GM12874 (cell line): ENCODE measurements around the gene MPC2.

ENCODE experiments used
- TF ChIP-seq, protein P1 (sequence below): IDR thresholded peaks from 2 replicates; pipeline ENCODE4 v1.5.1; 2011; ENCODE audit warnings: low read depth, mild to moderate bottlenecking, control low read depth, low read length, moderate library complexity; ENCODE audit not compliant: insufficient read depth

Gene MPC2

DNA sequence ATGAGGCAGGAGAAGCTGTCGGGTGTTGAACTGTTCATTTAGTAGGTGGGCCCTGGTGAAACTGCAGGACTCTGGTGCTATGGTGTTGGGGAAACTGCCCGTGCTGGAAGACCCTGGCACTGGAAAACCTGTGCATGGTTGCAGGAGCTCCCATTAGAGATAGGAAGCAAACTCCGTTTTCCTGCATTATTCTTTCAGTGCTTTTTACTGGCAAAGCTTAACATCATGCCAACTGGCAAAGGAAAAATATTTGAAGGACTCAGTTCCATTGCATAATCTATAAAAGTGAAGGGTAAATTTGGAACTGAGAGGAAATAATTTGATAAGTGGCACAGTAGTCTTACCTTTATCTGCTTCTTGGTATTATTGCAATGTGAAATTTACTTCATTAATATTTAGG, 31.7 kb upstream of the MPC2 start:
- TF ChIP-seq, protein P1, sequence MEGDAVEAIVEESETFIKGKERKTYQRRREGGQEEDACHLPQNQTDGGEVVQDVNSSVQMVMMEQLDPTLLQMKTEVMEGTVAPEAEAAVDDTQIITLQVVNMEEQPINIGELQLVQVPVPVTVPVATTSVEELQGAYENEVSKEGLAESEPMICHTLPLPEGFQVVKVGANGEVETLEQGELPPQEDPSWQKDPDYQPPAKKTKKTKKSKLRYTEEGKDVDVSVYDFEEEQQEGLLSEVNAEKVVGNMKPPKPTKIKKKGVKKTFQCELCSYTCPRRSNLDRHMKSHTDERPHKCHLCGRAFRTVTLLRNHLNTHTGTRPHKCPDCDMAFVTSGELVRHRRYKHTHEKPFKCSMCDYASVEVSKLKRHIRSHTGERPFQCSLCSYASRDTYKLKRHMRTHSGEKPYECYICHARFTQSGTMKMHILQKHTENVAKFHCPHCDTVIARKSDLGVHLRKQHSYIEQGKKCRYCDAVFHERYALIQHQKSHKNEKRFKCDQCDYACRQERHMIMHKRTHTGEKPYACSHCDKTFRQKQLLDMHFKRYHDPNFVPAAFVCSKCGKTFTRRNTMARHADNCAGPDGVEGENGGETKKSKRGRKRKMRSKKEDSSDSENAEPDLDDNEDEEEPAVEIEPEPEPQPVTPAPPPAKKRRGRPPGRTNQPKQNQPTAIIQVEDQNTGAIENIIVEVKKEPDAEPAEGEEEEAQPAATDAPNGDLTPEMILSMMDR = no peak

DNA sequence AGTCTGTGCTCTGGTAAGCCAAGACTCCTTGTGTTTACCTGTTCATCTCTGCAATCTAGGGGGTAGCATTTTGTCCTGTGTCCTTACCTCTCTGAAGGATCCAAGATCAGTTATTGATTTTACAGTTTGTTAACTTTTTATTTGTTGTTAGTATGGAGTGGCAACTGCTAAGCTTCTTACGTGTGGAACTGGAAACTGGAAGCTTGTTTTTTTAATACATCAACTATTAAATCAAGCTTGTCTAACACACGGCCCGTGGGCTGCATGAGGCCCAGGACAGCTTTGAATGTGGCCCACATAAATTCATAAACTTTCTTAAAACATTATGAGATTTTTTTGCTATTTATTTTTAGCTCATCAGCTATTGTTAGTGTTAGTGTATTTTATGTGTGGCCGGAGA, 29.2 kb upstream of the MPC2 start:
- TF ChIP-seq, protein P1 = no peak

DNA sequence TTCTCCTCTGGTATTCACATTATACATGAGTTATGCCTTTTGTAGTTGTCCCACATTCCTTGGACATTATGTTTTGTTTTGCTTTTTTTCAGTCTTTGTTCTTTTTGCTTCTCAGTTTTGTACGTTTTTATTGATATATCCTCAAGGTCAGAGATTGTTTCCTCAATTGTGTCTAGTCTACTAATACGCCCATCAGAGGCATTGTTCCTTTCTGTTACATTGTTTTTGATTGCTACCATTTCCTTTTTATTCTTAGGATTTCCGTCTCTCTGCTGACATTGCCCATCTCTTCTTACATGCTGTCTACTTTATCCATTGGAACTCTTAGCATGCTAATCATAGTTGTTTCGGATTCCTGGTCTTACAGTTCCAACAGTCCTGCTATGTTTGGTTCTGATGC, 27.8 kb upstream of the MPC2 start:
- TF ChIP-seq, protein P1 = no peak

GRCh38 chr1:167957710-167958109, 20.8 kb upstream of the MPC2 start:
- TF ChIP-seq, protein P1 = no peak

GRCh38 chr1:167955915-167956314, 19.0 kb upstream of the MPC2 start:
- TF ChIP-seq, protein P1 = no peak

DNA sequence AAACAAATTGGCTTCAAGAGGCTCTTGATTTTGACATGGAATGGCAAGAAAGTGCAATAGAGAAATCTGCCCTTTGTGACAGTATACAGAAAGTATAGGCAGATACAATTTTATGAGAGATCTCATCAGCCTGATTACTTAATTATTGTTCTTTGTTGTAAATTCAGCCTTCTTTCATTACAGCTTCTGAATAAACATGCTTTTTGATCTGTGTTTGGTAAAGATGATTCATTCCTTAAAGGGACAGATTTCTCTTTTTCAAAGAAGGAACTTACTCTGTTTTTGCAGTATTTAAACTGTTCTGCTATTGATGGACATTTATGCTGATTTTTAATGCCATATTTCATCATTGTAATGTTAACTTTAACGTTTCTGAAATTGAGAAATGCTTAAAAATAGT, 13.7 kb upstream of the MPC2 start:
- TF ChIP-seq, protein P1 = no peak

GRCh38 chr1:167949785-167950184, 12.9 kb upstream of the MPC2 start:
- TF ChIP-seq, protein P1 = no peak

DNA sequence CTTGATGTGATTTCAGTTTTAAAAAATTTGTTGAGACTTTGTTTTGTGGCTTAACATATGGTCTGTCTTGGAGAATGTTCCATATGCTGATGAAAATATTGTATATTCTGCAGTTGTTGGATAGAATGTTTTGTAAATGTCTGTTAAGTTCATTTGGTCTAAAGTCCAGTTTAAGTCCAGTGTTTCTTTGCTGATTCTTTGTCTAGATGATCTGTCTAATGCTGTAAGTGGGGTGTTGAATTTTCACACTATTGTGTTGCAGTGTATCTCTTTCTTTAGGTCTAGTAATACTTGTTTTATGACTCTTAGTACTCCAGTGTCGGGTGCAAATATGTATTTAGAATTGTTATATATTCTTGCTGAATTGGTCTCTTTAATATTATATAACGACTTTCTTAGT, 10.9 kb upstream of the MPC2 start:
- TF ChIP-seq, protein P1 = no peak
